Measurements from ENCODE around the gene TLE1.

DNA sequence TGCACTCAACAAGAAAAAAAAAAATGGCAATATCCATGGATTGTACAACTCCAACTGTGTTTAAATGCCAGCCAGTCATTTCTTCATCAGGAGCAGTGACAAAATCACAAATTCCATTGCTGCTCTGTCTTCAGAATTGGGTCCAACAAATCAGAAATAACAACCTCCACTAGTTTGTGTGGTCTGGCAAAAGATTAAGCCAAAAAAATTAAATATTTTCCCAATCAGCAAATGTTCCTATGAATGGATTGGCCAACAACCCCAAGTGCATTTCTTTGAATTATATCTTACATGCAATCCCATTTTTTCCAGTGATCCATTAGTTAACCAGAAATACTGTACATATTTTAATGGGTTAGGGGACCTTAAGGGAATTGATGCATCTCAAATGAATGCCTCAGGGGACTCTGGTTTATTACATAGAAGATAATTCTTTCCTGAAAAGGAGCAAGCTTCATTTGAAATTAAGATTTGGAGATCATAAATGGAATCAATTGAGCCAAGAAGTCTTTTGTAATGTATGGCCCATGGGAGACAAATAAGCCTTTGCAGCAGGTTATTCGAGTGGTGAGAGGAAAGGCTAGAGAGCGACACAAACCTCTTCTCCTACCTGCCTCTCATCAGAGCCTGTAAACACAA is 131.8 kb downstream of the TLE1 start:
- TF ChIP-seq, protein P1, sequence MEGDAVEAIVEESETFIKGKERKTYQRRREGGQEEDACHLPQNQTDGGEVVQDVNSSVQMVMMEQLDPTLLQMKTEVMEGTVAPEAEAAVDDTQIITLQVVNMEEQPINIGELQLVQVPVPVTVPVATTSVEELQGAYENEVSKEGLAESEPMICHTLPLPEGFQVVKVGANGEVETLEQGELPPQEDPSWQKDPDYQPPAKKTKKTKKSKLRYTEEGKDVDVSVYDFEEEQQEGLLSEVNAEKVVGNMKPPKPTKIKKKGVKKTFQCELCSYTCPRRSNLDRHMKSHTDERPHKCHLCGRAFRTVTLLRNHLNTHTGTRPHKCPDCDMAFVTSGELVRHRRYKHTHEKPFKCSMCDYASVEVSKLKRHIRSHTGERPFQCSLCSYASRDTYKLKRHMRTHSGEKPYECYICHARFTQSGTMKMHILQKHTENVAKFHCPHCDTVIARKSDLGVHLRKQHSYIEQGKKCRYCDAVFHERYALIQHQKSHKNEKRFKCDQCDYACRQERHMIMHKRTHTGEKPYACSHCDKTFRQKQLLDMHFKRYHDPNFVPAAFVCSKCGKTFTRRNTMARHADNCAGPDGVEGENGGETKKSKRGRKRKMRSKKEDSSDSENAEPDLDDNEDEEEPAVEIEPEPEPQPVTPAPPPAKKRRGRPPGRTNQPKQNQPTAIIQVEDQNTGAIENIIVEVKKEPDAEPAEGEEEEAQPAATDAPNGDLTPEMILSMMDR (IDR thresholded peaks at IDR 0.05; ENCODE audit: low read depth, low read length) = no peak
- TF ChIP-seq POLR2A (IDR thresholded peaks at IDR 0.05; ENCODE audit: extremely low read depth, insufficient read length) = no peak

Measured in NB4 (cell line).